GM21423 (cell line): ENCODE results near the gene GOLGA8B.
"Not testable (repeated sequence)": the region's sequence is repeated elsewhere in the genome, so short reads cannot be mapped to it uniquely, and the experiment has no call there.

Source experiments
- ATAC-seq: cut with Tn5 transposase; IDR thresholded peaks from one replicate; pipeline ENCODE4 v1.9.1; 2021; ENCODE audit warnings: mild to moderate bottlenecking, moderate library complexity; ENCODE audit not compliant: unreplicated experiment

Gene GOLGA8B, protein sequence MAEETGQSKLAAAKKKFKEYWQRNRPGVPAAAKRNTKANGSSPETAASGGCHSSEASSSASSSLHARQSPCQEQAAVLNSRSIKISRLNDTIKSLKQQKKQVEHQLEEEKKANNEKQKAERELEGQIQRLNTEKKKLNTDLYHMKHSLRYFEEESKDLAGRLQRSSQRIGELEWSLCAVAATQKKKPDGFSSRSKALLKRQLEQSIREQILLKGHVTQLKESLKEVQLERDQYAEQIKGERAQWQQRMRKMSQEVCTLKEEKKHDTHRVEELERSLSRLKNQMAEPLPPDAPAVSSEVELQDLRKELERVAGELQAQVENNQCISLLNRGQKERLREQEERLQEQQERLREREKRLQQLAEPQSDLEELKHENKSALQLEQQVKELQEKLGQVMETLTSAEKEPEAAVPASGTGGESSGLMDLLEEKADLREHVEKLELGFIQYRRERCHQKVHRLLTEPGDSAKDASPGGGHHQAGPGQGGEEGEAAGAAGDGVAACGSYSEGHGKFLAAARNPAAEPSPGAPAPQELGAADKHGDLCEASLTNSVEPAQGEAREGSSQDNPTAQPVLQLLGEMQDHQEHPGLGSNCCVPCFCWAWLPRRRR

DNA sequence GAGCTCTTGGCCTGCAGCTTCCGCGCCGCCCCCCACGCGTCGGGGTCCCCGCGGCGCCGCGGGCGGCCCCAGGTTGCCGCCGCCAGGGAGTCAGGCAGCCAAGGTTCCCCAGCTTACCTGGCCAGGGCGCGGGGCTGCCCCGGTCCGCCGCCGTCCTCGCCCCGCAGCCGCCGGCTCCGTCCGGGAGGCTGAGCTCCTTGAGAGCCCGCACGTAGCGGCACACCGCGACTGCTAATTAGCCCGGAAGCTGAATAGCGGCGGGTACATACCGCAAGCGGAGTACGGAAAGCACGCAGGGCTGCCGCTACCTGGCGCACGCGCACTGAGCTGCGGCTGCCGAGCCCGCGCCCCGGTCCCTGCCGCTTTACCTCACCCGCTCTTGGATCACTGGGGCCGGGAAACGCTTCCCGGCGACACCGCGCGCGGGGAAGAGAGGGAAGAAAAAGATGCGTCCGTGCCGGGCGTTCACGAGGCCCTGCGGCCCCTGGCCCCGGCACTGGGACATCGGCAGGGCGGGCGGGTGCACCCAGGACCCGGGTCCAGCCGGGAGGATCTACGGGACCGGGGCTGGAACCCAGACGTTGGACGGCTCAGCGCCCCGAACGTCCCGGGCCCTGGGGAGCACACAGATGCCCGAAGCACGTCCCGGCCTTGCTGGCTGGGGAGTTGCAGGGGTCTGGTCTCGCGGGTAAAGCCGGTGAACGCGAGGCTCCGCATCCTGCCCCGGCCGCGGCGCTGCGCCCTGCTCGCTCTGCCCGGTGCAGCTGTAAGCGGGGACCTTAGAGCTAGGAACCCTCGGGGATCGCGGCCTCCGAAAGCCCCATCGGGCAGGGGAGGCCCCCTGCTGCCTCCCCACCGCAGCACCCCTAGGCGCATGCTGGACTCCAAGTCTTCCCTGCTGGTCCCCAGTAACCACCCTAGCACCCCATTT, at the start of gene GOLGA8B:
Gene GOLGA8B (minus strand): TSS at position 253 of the 931 bp plus-strand sequence. CDS start 47,739 bp downstream, outside the sequence.
- ATAC-seq, result peak; percentile 62

DNA sequence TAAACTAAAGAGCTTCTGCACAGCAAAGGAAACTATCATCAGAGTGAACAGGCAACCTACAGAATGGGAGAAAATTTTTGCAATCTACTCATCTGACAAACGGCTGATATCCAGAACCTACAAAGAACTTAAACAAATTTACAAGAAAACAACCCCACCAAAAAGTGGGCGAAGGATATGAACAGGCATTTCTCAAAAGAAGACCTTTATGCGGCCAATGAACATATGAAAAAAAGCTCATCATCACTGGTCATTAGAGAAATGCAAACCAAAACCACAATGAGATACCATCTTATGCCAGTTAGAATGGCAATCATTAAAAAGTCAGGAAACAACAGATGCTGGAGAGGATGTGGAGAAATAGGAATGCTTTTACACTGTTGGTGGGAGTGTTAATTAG, 49.7 kb upstream of the GOLGA8B start:
- not testable (repeated sequence) for ATAC-seq

DNA sequence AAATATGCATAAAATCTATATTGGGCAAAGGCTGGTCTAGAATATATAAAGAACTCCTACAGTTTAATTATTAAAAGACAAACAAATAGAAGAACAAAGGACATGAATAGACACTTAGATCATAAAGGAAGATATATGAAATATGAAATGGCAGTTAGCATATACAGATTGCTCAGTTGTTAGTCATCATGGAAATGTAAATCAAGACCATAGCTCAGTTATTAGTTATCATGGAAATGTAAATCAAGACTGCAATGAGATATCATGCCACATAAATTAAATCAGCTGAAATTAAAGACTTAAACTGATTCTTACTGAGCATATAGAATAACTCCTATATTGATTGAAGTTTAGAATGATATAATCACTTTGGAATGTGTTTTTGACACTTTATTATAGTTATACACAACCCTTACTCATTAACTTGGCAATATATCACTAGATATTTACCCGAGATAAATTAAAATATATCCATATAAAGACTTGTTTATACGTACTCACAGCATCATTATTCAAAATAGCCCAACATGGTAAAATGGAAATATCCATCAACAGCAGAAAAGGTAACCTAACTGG, 45.2 kb upstream of the GOLGA8B start:
- no peak for ATAC-seq

DNA sequence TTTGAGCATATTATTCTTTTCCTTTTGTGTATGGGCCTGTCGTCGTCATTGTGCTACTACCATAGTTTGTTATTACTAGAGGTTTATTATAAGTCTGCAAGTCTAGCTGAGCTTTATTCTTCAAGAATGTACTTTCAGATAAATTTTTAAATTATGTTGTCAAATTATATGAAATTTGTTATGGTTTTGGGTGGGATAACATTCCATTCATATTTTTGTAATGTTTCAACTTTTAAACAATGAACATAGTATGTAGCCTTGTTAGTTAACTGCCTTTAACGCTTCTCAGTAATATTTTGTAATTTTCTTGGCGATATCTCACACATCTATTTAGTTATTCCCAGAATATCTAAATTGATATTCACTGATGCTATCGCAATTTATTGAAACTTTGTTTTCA, 41.6 kb upstream of the GOLGA8B start:
- ATAC-seq, result no peak

DNA sequence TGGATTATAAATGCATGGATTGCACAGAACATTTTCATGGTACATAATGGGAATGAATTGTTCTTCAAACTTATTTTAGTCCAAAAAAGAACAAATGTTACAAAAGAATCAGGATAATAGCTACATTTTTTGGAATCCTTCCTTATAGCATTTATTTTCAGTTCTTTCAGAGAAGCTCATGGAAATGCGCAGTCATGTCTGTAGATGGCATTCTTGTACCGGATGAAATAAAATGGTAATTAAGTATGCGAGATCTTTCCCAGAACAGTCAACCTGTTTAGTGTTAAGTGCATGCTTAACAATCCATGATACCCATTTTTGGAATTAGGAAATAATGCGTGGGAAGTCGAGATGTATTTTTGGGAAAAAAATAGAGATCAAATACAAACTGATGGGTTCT, 38.2 kb upstream of the GOLGA8B start:
- ATAC-seq, result no peak

DNA sequence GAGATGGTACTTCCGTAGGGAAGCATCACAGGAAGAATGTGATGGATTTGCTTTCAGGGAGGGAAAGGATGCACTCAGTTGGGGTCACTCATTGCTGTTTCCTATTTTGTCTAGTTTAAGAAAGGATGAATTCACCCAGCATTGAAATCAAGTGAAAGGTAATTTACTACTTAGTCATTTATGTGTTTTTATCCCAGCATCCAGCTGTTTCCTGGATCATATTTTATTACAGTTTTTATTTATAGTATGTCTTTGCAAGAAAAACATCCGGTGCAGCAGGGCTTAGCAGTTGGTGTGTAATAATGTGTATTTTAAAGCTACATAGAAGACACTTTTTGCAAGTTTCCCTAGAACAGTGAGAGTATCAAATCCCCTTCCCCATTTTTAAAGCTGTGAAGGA, 37.4 kb upstream of the GOLGA8B start:
- no peak for ATAC-seq

DNA sequence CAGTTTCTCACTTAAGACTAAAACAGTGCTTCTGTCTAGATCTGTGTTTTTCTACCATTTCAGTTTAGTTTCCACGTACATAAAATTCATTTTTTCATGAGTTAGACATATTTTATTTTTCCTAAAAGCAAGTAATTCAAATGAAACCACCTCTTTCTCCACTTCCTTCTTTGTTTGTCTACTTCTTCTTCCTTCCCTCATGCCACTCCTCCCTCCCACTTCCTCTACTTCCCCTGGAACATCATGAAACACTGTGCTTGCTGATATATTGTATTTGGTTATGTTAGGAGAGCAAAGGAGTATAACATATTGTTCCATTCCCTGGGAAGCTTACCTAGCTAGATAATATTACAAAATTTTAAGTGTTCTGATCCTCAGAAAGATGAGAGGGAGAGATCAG, 36.7 kb upstream of the GOLGA8B start:
- ATAC-seq, result no peak

DNA sequence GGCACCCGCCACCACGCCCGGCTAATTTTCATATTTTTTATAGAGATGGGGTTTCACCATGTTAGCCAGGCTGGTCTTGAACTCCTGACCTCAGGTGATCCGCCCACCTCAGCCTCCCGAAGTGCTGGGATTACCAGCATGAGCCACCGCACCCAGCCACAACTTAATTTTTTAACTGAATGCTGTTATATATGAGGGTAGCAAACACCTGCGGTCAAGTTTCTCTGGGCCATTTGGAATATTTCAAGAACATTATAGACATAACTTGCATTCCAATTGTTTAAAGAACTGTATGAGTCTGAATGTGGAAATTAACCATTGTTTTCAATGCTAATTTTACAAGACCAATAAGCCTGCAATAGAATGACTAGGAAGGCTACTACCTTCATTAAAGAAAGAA, 35.7 kb upstream of the GOLGA8B start:
- ATAC-seq, result no peak

DNA sequence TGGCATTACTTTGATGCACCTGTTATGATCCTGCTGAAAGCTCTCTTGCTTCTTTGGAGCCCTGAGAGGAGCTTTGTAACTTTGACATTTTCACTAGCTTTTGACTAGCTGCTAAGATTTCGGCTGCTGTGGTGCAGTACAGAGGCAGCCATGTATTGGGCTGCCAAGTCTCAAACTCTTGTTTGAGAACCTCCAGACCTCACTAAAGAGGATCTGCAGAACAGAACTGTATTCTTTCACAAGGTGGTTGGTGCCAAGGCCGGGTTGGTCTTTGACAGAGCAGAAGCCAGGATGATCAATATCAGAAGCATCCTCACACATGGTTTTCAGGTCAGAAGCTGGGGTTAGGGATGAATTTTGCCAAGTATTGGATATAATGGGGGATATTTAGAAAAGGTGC, 34.6 kb upstream of the GOLGA8B start:
- ATAC-seq, result no peak

DNA sequence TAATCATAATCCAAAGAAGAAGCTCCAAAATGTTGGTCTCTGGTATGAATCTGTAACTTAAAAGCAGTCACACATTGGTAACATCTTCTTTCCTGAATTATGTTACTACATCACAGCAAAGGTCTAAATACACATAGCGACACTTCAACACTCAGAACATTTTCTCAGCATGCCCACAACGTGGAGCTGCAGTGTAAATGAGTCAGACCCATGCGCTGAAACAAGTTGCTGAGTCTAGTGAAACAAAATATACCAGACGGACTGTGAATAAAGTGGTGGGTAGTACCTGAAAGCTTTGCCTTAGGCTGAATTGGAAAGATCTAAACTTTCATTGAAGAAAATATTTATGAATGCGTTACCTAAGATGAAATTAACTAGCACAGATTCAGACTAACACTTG, 33.2 kb upstream of the GOLGA8B start:
- ATAC-seq, result no peak

DNA sequence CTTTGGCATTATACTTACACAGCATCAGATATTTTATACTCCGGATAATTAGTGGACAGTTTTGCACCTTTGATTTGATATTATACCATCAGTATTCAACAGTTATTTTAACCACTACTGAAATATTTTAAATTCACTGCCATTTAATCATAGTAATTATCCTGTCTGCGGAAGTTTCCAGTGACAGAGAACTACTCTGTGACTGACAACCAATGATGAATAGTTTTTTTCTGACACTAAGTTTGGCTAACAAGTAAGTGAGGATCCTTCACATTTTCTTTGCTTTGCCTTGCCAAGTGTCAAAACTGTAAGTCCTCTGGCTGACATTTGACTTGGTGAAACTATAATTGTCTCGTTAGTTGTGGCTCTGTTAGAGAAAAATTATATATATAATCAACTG, 30.5 kb upstream of the GOLGA8B start:
- no peak for ATAC-seq

DNA sequence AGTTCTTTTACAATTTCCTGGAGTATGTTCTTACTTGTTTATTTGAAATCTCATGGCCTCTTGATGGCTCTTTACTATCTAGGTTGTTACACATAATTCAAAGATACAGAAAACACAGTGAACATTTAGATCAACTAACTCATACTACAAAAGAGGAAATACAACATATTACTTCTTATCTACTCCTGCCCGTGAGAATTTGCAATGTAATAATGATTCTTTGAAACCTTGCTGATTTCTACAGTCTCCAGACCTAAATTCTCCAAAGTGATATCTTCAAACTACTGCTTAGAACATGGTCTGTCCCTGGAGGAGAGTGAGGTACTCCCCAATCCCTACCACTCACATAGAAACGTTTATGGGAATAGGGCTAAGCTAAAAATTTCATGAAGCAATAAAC, 29.9 kb upstream of the GOLGA8B start:
- no peak for ATAC-seq

DNA sequence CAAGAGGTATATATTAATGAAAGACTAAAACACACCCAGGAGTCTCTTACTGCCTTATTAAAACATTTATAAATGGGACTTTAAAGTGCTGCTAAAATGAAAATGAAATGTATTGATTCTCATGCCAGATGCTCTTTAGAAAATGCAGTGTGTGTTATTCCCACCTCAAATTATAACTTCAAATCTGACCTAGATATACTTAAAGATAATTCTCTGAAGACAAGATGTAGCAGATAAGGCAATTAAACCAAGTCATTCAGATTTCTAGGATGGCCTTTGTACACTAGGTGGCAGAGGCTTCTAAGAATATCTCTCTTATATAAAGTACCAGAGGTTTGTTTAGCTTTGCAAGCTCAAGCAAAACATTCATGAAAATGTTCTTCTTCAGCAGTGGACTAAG, 26.9 kb upstream of the GOLGA8B start:
- ATAC-seq, result no peak

DNA sequence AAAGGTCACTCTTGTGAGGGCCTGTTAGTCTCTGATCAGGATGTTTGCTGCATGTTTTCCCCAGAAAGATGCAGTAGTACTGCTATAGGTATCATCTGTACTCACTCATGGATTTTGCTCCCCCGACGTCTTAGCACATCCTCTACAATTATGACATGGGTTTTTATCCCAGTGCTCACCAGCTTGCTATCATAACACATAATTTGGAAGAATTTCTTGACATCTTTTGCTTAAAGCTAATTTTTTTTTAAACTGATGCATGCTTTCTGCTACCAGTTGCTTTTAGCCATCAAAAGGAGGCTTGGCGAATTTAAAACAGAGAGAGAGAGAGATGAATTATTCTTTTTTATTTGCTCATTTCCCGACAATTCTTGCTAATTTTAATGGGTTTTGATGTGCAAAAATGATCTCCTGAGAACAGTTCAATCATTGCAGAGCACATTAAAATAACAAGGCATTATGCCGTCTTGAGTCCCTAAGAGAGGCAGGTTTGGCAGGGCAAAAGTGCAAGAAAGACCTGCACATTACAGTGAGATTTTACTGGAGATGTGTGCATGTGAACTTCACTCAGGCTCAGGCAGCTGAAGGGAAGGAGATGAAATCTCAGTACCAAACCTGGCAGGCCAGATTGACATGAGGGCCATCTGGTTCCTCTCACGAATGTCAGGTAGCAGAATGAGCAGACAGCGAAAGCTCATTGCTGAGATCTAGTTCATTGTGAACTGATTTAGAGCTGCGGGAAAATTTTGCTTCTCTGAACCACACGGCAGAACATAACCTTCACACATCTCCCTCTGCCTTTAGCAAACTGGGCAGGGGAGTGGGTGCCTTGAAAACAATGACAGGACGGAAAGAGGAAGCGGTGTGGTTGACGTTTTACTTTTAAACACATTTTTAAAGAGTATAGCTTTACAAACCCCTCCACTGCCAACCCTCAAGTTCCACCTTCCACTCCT, 25.9 kb upstream of the GOLGA8B start:
- no peak for ATAC-seq

DNA sequence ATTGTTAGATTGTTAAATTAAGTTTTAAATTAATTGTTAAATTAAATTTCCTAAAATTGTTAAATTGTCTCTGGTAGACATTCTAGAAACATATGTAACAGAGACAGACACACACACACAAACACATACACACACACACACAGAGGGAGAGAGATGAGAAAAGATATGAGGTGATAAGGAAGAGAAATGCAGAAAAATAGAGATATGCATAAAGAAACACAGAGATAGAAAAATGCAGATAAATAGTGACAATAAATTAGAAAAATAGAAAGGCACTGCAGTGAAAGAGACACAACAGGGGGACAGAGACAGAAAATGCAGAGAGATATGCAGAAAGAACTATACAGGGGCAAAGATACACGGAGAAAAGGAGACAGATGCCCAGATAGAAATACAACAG, 25.1 kb upstream of the GOLGA8B start:
- no peak for ATAC-seq

DNA sequence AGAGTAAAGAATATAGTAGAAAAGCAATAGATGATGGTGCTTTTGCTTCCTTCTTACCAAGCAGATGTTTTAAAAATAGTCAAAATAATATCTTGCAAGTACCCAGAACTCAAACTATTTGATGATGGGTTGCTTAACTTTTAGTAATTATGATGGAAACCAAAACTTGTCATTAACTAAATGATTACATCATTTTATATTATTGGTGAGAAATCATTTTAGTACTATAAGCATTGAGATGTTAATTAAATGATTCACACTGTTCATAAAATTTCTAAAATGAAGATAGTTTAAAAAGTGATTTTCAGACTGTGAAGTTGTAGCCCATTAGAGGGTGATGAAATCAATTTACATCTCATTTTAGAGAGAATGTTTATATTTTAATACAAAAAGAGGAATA, 24.4 kb upstream of the GOLGA8B start:
- ATAC-seq, result no peak

DNA sequence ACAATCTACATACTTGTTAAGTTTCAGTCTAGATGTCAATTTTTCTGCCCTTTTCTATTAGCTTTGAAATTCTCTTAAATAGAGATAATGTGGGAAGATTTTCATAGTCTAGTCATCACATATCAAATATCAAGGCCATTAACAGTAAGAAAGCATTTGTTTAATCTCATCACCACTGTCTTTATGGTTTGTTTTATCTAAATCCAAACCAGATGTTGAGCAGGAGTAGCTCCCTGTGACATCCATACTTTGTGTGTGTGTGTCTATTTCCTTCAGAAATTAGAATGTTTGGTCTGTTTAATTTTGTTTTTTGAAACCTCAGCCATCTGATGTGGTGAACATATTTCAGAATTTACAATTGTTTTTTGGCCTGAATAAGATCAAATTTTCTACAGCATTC, 23.1 kb upstream of the GOLGA8B start:
- ATAC-seq, result no peak

DNA sequence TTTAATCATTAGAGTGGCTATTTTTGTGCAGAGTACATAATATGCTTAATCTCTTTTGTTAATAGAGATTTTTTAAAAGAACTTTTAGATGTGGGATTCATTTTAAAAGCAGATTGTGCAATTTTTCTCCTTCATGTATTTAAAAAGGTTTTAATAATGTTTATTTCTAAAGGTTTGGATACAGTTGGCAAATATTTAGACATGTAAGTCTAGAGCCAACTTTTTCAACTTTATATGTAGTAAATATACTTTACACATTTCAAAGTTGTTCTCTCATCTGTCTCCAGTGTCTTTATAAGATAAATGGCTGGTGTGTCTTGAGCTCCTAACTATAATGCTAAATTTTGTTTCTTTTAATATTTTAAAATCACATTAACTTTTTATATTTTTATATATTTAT, 22.7 kb upstream of the GOLGA8B start:
- ATAC-seq, result no peak

DNA sequence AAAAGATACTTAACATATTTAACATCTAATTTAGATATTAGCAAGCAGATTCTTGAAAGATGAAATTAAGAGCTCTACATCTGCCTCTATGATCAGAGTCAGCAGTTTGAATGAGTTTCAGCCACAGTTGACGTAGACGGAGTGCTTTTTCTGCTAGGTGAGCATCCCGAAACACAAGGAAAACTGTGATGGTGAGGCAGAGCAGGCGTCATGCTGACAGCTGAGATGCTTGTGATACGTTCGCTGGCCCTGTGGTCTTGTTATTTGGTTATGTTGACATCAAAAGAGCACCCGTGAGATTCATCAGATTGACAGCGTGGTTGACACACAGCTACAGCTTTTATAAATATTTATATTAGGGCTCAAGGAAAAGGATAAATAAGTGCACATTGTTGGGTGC, 19.6 kb upstream of the GOLGA8B start:
- no peak for ATAC-seq

DNA sequence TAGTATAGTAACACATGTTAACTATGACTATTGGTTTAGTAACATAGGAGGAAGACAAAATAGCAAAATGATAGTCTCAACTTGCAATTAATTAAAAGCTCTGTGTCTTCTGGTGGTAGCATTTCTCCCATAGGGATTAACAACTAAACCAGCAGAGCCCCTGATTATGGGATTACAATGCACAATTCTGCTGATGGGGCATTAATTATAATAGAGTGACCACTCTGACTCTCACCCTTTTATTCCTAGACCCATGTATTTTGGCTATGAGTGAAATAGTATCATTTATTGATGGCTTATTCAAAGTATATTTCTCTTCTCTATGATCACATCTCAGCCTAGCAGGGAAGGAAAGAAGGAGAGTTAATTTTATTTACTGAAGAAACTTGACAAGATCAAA, 17.5 kb upstream of the GOLGA8B start:
- no peak for ATAC-seq
